ENCODE data around the gene CHIC2. TPM values are rescaled to one million over a fixed set of nuclear protein-coding genes. Genes with fewer than 3 reads are reported as not detected.

Gene CHIC2
- total RNA-seq, 3 donors from 2014 or later: 22.6 to 27.5 (median 22.9) TPM

- intact Hi-C loops (cut with DNase I, micrococcal nuclease): no loop called here
Measured at GRCh38 chr4:54062392-54062791, 2.0 kb downstream of the CHIC2 start.

GRCh38 chr4:54061873-54062272, 2.5 kb downstream of the CHIC2 start:
- no peak overlapping the region for H3K4me3 ChIP-seq
- intact Hi-C loops (cut with DNase I, micrococcal nuclease): no loop called here
- H3K36me3 ChIP-seq (ENCODE audit: low read depth): no peaks in the 10 kb centered on the region
- peaks cover 24% of the 10 kb centered on the region for H3K4me1 ChIP-seq (ENCODE audit: low read depth)
- no peak for TF ChIP-seq CTCF (IDR thresholded peaks at IDR 0.05)
- no peak for DNase-seq
- H3K9me3 ChIP-seq: no peaks in the 10 kb centered on the region
- ATAC-seq: no peak

More at GRCh38 chr4:54062392-54062791, 2.0 kb downstream of the CHIC2 start:
- H3K4me1 ChIP-seq (ENCODE audit: low read depth): peaks cover 26% of the 10 kb centered on the region
- TF ChIP-seq CTCF (IDR thresholded peaks at IDR 0.05): no peak
- no peak overlapping the region for H3K4me3 ChIP-seq
- no peaks in the 10 kb centered on the region for H3K36me3 ChIP-seq (ENCODE audit: low read depth)
- H3K9me3 ChIP-seq: no peaks in the 10 kb centered on the region
- ATAC-seq: no peak
- DNase-seq: no peak

- Histone ChIP-seq H3K9me3 (no peaks in the 10 kb centered on the region), H3K36me3 (ENCODE audit: low read depth) (no peaks in the 10 kb centered on the region), H3K4me1 (ENCODE audit: low read depth) (peaks cover 17% of the 10 kb centered on the region), H3K4me3 (no peak overlapping the region)
- TF ChIP-seq CTCF (IDR thresholded peaks at IDR 0.05): no peak
- intact Hi-C loops (cut with DNase I, micrococcal nuclease): no loop called here
- ATAC-seq: no peak
- no peak for DNase-seq
Measured at GRCh38 chr4:54061067-54061466, 3.3 kb downstream of the CHIC2 start.

GRCh38 chr4:54060116-54060515, 4.3 kb downstream of the CHIC2 start:
- H3K4me3 ChIP-seq: no peak overlapping the region
- H3K4me1 ChIP-seq (ENCODE audit: low read depth): peaks cover 8% of the 10 kb centered on the region
- intact Hi-C loops (cut with DNase I, micrococcal nuclease): no loop called here
- TF ChIP-seq CTCF (IDR thresholded peaks at IDR 0.05): no peak
- ATAC-seq (no peak), DNase-seq (no peak)
- no peaks in the 10 kb centered on the region for H3K36me3 ChIP-seq (ENCODE audit: low read depth)
- no peaks in the 10 kb centered on the region for H3K9me3 ChIP-seq

- Histone ChIP-seq H3K4me3 (no peak overlapping the region), H3K36me3 (ENCODE audit: low read depth) (no peaks in the 10 kb centered on the region), H3K4me1 (ENCODE audit: low read depth) (peaks cover 7% of the 10 kb centered on the region), H3K9me3 (no peaks in the 10 kb centered on the region)
- TF ChIP-seq CTCF (IDR thresholded peaks at IDR 0.05): no peak
- no peak for DNase-seq
- intact Hi-C loops (cut with DNase I, micrococcal nuclease): no loop called here
- no peak for ATAC-seq
Measured at GRCh38 chr4:54058171-54058570, 6.2 kb downstream of the CHIC2 start.

GRCh38 chr4:54056360-54056759, 8.0 kb downstream of the CHIC2 start:
- DNase-seq: no peak
- TF ChIP-seq CTCF (IDR thresholded peaks at IDR 0.05): no peak
- no peaks in the 10 kb centered on the region for H3K9me3 ChIP-seq
- intact Hi-C loops (cut with DNase I, micrococcal nuclease): no loop called here
- H3K4me3 ChIP-seq: no peak overlapping the region
- H3K36me3 ChIP-seq (ENCODE audit: low read depth): no peaks in the 10 kb centered on the region
- H3K4me1 ChIP-seq (ENCODE audit: low read depth): no peaks in the 10 kb centered on the region
- ATAC-seq: no peak
